ENCODE measurements around the gene EXOC3L1.

The EXOC3L1 gene

GRCh38 chr16:67180166-67180565 lies 9.8 kb downstream of the EXOC3L1 start:
- no peak for DNase-seq

DNA sequence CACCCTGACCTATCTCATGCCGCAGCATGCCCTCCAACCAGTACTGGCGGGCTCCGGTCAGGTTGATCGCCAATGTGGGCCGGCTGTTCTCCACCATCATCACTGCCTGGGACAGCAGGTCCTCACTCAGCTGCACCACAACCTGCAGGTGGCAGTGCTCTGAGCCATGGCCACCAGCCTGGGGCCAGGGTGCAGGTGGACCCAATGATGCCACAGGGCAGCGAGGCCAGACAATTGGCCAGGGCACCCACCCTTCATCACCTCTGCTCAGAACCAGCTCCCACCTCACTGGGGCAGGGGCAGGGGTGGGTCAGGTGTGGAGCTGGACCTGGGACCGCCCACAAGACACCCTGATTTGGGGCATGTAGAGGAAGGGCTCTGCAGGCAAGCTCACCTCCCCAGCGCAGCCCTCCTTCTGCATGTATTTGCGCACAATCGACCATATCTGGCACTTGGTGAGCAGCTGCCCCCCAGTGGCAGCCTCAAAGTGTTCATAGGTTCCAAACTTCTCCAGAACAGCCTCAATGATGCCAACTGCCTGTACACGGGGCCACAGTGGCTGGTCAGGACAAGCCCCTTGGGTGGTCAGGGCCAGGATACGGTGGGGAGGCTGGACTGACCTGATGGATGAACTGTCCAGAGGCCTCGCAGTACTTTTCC lies 10.4 kb downstream of the EXOC3L1 start:
- no peak for DNase-seq

- DNase-seq = peak; percentile 89
Observed at GRCh38 chr16:67177743-67178699, 11.9 kb downstream of the EXOC3L1 start.

DNA sequence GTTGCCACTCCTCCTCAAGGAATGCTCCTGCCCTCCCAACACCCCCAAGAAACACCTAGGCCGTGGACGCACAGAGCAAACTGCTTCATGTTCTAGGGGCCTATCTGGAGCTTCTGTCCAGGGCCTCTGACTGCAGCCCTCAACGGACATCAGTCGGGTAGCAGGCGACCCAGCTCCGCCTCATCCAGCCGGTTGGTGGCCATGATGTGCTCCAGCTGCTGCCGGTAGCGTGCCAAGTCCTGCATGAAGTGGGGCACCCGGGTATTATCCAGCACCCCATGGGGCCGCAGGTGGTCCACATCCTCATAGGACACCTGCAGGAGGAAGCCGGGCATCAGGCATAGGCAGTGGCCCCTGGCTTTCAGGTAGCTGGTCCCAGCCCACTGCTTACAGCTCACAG lies 13.3 kb downstream of the EXOC3L1 start:
- no peak for DNase-seq

DNA sequence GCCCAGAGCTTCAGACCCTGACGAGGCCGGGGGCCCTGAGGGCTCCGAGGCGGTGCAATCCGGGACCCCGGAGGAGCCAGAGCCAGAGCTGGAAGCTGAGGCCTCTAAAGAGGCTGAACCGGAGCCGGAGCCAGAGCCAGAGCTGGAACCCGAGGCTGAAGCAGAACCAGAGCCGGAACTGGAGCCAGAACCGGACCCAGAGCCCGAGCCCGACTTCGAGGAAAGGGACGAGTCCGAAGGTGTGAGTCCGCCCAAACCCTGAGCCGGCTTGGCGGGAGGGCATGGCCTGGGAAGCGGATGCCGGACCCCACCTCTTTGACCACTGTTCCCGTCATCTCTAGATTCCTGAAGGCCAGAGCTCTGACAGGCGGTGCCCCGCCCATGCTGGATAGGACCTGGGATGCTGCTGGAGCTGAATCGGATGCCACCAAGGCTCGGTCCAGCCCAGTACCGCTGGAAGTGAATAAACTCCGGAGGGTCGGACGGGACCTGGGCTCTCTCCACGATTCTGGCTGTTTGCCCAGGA lies 15.2 kb downstream of the EXOC3L1 start:
- DNase-seq = no peak

DNA sequence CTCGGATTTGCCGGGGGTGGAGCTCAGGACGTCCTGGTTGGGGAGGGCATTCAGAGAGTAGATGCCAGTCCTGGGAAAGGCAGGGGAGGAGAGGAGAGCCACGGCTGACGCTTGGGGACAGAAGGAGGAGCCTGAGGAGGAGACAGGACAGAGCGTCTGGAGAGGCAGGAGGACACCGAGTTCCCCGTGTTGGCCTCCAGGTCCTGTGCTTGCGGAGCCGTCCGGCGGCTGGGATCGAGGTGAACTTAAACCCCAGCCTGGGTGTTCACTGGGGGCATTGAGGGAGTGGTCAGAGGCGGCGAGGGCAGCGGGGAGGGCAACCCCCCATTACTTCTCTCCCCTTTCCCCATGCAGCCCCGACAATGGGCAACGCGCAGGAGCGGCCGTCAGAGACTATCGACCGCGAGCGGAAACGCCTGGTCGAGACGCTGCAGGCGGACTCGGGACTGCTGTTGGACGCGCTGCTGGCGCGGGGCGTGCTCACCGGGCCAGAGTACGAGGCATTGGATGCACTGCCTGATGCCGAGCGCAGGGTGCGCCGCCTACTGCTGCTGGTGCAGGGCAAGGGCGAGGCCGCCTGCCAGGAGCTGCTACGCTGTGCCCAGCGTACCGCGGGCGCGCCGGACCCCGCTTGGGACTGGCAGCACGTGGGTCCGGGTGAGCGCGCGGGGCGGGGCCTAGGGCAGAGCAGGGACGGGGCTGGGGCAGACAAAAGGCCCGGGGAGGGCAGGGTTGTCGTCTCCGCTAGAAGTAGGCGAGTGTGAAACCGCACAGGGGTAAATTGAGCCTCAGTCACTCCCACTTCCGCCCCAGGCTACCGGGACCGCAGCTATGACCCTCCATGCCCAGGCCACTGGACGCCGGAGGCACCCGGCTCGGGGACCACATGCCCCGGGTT lies 15.9 kb downstream of the EXOC3L1 start:
- DNase-seq = peak; percentile 77

GRCh38 chr16:67173323-67173722 lies 16.6 kb downstream of the EXOC3L1 start:
- DNase-seq = no peak

DNA sequence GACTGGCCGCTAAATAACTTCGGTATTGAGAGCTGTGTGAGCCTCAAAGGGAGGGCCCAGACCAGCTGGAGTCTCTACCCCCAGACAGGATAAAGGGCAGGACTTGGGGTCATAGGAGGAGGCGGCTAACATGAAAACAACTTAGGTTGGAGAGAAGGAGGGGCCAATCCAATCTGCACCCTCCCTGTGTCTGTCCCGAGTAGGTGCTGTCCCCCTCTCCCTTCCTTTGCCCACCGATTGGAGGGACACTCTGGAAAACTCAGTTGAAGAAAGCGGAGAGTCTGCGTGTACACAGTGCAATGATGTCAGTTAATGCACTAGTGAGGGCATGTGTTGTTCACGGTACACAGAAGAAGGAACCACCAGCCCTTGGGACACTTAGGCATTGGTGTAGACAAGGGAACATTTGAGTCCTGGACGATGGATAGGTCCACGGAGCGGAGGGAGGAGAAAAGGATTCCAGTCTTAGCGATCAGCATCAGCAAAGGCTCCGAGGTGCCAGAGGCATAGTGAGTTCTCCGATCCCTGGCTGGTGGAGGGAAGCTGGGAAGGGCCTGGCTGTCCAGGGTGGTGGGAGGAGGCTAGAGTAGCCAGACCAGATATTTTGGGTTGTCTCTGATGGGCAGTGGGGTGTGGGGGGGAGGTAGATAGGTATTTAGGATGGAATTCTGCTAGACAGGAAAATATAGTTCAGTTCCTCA lies 18.8 kb downstream of the EXOC3L1 start:
- no peak for DNase-seq

GRCh38 chr16:67170168-67170948 lies 19.6 kb downstream of the EXOC3L1 start, which contains the start of gene NOL3:
TSS of gene NOL3 (plus strand) at chr16:67170538.
- peak; percentile 52 for DNase-seq

DNA sequence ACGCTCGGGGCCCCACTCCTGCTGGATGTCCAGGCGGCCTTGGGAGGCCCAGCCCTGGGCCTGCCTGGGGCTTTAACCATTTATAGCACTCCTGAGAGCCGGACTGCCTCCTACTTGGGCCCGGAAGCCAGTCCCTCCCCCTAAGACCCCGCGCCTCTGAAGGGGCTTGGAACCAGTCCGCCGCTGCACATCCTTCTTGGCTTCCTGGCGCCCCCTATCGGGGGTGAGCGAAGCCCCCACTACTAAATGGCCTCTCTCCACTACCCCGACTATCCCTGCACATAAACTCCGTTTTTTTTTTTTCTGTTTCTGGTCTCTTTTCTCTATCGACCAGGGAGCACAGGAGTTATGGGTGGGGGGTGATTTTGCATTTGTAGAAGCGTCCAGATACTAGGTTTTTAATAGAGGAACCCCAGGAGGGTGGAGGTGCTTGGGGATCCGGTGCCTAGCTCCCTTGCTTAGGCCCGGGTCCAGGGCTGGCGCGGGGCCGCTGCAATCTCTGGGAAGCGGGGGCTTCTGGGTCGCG lies 20.2 kb downstream of the EXOC3L1 start:
- no peak for DNase-seq

DNA sequence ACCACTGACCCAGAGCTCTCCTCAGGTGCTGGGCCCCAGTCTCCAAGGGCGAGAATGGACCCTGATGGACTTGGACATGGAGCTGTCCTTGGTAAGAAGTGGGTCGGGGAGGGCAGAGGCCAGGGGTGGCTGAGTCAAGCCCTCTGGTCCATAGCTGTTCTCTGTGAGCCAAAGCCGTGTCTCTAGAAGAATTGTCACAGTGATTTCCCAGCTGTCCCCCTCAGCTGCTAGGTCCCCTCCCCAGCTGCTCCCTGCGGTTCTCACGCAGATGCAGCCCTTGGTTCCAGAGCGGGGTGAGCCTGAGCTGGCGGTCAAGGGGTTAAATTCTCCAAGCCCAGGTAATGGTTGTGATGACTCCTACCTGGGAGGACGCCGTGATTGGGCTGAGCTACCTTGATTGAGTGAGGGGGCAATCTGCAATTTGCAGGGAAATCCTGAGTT lies 20.9 kb downstream of the EXOC3L1 start:
- DNase-seq = no peak

- DNase-seq = no peak
Observed at GRCh38 chr16:67167588-67167987, 22.3 kb downstream of the EXOC3L1 start.

- no peak for DNase-seq
Observed at GRCh38 chr16:67166598-67167168, 23.3 kb downstream of the EXOC3L1 start.

DNA sequence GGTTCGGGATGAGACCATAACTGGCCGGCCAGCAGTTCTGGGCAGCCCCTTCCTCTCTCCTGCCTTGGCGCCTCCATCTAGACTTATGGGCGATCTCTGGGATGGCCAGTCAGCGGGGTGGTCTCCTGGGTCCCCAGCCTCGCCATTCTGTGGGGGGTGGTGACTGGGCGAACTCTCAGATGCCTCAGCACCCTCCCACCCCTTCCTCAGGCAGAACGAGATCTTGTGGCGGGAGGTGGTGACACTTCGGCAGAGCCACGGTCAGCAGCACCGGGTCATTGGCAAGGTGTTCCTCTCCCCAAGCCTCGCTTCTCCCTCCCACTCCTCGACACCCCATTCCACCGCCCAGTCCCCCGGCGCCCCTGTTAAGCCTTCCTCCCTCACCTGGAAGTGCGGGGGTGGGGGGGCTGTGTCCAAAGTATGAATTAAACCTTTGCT lies 23.8 kb downstream of the EXOC3L1 start:
- no peak for DNase-seq

GRCh38 chr16:67165121-67166078 lies 24.5 kb downstream of the EXOC3L1 start:
- DNase-seq = no peak

DNA sequence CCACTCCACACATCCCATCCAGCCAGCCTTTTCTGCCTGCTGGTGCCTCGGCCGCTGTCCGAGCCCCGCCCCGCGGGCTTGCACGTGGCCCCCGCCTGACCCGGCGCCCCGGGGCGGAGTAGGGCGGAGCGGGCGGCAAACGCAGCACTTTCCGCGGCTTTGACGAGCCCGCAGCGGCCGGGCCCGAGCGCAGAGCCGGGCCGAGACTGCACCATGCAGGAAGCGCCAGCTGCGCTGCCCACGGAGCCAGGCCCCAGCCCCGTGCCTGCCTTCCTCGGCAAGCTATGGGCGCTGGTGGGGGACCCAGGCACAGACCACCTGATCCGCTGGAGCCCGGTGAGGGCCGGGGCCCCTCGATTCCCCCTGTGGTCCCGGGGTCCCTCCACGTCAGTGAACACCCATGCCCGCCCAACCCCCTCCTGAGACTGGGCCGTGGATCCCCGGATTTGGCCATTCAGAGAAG lies 25.3 kb downstream of the EXOC3L1 start, which contains the start of gene HSF4:
HSF4 (plus strand) TSS at position 147 of the 463 bp plus-strand sequence; CDS start at position 214, 67 bp downstream.
- DNase-seq = no peak

DNA sequence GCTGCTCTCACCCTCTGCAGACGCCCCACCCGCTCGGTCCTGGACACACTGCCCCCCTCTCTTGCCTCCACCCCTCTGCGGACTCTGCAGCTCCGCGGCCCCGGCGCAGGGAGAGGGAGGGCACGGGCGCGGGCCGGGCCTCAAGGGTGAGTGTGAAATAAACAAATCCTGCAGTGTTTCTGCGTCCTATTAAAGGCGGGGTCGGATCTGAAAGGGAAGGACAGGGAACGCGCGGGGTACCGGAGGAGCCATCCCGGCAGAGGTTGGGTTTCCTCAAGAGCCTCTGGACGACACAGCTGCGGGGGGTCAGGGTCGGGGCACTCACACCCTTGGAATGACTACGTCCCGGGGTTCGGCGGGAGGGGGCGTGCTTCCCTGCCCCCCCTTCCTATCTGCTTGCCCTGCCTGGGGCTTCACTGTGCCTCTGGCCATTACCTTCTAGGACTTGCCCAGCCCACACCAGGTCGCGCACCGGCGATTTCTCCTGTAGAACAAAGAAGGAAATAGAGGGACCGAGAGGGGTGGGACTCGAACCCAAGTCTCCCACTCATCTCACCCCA lies 25.9 kb downstream of the EXOC3L1 start:
- DNase-seq = no peak

- DNase-seq = peak; percentile 70
Observed at GRCh38 chr16:67163164-67163998, 26.6 kb downstream of the EXOC3L1 start.

All from NCI-H2107 (cell line).